GM21529 (cell line): ENCODE measurements around the gene CHCHD4.
A peak's percentile ranks its signal among the peaks of the same experiment; 100 is the strongest.

Source experiments
- ATAC-seq: cut with Tn5 transposase; IDR thresholded peaks from one replicate; pipeline ENCODE4 v1.9.1; 2021; ENCODE audit not compliant: unreplicated experiment

CHCHD4 gene

DNA sequence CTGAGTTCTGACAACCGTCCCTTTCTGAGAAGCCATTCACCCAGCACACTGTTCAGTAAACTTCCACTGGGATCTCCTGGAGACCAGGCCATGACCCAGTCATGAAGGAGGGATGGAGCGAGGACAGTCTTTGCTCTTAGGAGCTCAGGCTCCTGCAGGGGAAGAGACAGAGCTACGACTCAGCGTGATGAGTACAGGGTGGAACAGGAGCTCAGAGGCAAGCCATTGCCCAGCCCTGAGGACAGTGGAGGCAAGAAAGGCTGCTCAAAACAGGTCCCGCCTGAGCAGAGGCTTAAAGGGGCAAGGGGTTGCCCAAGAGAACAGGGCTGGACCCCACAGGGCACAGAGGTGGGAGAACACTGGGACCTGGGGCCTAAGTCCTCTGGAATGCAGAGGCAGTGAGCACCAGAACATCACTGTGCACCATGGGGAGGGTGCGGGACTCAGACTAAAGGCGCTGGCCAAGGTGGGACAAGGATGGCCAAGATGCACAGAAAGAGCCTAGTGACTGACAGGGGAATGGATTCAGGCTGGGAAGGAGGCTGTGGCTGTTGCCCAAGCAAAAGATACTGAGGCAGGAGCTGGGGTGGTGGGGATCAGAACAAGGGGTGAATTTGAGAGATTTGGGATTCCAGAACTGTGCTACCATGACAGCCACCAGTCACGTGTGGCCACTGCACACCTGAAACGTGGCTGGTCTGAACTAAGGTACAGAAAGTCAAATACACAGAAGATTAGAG is 26.0 kb upstream of the CHCHD4 start:
- no peak for ATAC-seq

DNA sequence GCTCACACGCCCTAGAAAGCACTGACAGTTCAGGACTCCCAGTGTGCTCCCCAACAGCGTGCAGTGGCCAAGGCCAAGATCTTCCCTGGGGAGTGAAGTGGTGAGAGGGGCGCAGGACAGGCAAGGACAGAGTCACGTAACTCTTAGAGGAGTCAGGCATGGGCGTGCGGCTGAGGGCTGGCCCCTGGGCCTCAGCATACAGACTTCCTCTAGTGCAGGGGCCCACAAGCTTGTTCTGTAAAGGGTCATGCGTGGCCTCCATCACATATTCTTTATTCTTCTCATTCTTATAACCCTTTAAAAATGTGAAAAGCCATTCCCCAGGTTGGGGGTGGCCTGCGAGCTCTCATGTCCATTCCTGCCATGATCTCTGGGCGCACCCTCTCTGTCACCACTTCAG is 25.4 kb upstream of the CHCHD4 start:
- no peak for ATAC-seq

DNA sequence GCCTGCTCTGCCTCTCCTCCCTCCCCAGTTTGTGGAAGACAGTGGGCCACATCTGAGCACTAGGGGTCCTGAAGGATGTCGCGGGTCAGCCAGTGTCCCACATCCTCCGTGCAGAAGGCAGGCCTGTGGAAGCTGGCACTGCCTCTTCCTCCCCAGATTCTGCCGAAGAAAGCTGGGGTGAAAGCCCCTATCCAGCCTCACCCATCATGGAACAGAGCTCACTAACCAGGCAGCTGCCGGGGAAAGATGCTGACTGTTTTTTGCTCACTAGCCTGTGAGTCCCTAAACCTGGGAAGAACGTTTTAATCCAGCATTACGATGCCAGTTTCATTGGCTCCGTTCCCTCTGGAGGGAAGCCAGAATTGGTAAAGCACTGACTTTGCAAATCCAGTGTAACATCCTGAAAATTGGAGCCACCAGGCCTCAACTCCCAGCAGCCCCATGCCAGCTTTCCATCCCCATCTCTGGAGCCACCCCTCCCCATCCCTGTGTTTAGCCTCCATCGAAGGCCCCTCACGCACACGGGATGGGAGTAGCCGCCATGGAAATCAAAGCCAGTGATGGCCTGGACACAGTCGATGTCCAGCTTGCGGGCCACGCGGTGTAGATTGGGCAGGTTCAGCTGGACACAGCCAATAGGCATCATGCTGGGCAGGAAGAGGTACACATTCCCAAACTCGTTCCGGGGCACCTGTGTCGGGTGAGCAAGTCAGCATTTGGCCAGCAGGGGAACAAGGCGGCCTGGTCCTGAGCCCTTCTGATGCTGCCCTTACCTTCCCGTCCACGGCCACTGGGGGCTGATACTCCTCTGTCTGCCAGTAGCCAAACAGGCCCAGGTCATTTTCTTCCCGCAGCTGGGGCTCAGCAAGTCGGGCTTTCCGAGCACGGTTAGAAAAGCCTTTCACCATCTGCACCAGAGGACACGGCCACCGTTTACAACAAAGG is 23.6 kb upstream of the CHCHD4 start:
- no peak for ATAC-seq

GRCh38 chr3:14147617-14148016 is 22.9 kb upstream of the CHCHD4 start:
- no peak for ATAC-seq

GRCh38 chr3:14147066-14147435 is 22.4 kb upstream of the CHCHD4 start:
- ATAC-seq = no peak

DNA sequence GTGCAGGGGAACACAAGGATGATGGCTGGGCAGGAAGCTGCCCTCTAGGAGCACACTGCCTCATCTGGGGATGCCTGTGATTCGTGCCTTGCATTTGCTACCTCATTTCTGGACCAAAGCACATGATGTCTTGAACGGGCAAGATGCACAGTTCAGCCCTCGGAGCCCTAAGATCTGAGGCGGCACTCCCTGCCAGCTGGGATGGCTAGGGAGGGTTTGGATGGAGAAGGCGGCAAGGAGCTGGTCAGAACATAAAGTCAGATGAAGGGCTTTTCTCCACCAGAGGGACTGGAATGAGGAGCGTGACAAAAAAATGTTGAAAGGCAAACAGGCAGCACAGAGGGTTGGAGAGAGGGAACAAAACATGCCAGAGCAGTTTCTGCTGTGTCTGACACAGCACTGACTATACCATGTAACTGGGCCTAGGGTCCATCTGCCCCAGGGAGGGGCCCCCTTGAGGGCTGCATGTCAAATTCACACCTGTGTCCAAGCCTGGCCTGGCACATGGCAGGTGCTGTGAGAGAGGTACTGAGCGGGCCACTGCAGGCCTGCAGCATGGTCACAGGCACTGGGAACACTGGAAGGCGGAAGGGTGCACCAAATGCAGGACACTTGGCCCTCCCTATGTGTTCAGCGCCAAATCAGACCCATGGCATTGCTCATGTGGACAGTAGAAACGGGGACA is 21.9 kb upstream of the CHCHD4 start:
- ATAC-seq = no peak

GRCh38 chr3:14145670-14146380 is 21.2 kb upstream of the CHCHD4 start:
- ATAC-seq = no peak

DNA sequence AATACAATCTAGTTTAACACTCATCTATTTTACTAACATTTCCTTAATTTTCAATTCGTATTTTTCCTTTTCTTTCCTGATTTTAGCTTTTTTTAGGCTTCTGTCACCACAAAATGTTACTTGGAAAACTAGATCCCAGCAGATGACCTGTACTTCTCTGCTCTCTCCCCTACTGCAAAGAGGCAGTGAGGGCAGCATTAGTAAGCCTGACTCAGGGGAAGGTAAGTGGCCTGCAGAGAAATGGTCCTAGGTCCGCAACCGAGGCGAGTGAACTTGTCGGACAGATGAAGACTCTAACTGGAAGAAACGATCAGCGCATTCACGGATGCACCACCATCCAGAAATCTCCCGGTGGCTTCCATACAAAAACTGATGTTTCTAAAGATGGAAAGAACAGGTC is 20.6 kb upstream of the CHCHD4 start:
- ATAC-seq = no peak

- peak; percentile 99 for ATAC-seq
These were observed 19.9 kb upstream of the CHCHD4 start for GRCh38 chr3:14144423-14145075.

- ATAC-seq = no peak
These were observed 18.9 kb upstream of the CHCHD4 start for GRCh38 chr3:14143271-14144225.

DNA sequence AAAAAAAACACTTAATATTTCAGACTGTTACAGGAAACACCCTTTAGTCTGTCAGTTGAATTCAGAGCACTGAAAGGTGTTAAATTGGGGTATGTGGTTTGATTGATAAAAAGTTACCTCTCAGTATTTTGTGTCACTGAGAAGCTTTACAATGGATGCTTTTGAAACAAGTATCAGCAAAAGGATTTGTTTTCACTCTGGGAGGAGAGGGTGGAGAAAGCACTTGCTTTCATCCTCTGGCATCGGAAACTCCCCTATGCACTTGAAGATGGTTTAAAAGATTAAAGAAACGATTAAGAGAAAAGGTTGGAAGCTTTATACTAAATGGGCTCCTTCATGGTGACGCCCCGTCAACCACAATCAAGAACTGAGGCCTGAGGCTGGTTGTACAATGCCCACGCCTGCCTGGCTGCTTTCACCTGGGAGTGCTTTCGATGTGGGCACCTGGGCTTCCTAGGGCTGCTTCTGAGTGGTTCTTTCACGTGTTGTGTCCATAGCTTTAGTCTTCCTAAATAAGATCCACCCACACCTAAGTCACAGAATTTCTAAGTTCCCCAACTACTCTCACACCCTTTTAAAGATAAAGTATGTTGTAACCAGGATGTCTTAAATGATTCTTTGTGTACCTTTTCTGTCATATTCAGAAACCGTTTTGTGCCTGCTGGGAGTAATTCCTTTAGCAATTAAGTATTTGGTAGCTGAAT is 18.0 kb upstream of the CHCHD4 start:
- no peak for ATAC-seq

- ATAC-seq = no peak
These were observed 17.1 kb upstream of the CHCHD4 start for GRCh38 chr3:14141602-14142341.

DNA sequence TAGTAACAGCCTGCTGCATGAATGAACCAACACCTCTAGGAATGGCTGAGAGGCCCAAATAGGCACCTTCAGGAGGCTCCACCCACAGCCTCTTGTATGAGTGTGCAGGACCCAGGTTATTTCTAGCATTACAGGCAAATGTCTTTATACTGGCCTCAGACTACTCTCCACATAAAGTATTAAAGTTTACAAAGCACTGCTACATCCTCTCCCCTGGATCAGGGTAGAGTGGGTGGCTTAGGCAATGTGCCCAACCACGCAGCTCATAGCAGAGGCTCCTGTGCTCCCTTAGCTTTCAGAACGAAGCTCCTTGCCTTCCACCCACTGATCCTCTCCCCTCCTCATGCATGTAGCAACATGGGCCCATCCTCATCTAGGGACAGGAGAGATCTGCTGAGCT is 16.5 kb upstream of the CHCHD4 start:
- ATAC-seq = no peak

- no peak for ATAC-seq
These were observed 16.0 kb upstream of the CHCHD4 start for GRCh38 chr3:14140668-14141067.

DNA sequence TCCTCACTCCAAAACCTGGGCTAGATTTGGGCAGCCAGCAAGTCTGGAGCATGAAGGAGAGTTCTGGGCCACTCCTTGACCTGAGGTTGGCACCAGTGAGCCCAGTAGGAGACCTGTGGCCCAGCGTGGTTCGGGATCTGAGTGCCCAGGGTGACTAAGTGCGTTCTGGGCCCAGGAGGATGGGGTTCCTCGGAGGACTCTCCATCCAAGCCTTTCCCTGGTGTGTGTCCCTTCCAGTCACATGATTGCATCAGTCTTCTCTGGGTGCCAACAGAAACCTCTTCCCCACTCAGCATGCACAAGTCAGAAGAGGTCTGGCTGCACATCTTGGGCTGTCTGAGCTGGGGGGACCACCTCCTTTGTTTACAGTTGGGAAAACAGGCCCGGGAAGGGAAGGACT is 15.1 kb upstream of the CHCHD4 start:
- ATAC-seq = no peak

DNA sequence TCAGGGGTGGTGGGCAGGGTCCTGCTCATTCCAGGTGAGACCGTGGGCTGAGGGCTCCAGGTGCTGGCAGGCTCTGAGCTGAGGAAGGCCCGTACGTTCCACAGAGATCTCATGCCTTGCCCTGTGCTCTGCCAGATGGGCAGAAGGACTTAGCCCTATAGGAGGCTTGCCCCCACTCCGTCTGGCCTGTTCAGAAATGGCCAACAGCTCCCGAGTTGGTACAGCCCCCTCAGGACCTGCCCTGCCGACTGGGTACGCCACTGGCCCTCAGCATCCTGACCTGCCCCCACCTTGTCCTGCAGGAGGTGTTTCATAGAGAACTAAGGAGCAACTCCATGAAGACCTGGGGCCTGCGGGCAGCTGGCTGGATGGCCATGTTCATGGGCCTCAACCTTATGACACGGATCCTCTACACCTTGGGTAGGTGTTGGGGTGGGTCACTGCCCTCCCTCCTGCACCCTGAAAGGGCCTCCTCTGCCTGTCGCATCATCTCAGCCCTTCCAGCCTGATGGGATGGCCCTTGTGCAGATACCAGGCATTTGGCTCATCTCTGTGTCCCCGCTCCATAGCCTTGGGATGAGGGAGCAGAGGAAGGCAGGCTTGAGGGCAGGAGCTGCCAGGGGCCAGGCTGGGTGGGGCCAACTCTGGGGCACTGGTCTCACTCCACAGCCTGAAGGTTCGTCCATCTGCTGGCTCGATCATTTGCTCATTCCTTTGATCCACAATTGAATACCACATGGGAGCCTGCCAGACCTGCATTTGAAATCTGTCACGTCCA is 14.4 kb upstream of the CHCHD4 start:
- ATAC-seq = no peak

- no peak for ATAC-seq
These were observed 13.6 kb upstream of the CHCHD4 start for GRCh38 chr3:14138109-14138877.
